Testis (tissue), 3 donors: ENCODE results near the gene CLEC2B. TPM values are rescaled to one million over a fixed set of nuclear protein-coding genes. Genes with fewer than 3 reads are reported as not detected.

ENCODE experiments used
- DNase-seq: peaks from one replicate; pipeline ENCODE4 v3.0.0-alpha.2; 2019
- H3K27ac ChIP-seq, 2 donors: fragments of 200-600 bp; sonication (generic); one replicate each; pipeline ENCODE4 v1.5.1; 2019
- H3K27me3 ChIP-seq: fragments of 200-600 bp; sonication (generic); one replicate; pipeline ENCODE4 v1.5.1; 2019
- H3K36me3 ChIP-seq: fragments of 200-600 bp; sonication (generic); one replicate; pipeline ENCODE4 v1.5.1; 2017; ENCODE audit warnings: low read depth; ENCODE audit errors: missing control alignments
- H3K4me1 ChIP-seq: fragments of 200-600 bp; sonication (generic); one replicate; pipeline ENCODE4 v1.5.1; 2019
- H3K4me3 ChIP-seq, 2 donors: fragments of 200-600 bp; sonication (generic); one replicate each; pipeline ENCODE4 v1.5.1; 2017 to 2019
- H3K9me3 ChIP-seq: fragments of 200-600 bp; sonication (generic); one replicate; pipeline ENCODE4 v1.5.1; 2017
- CTCF ChIP-seq, 3 experiments: fragments of 450-650 bp in 2 of 3; fragments of 200-600 bp in 1 of 3; sonication (generic) in 1 of 3; IDR thresholded peaks; one replicate each; pipeline ENCODE4 v1.5.1; 2016 to 2019; ENCODE audit warnings: antibody characterized with exemption in 3 of 3, mild to moderate bottlenecking in 2 of 3, moderate library complexity in 1 of 3
- POLR2A ChIP-seq: fragments of 450-650 bp; IDR thresholded peaks from one replicate; pipeline ENCODE4 v1.6.1; 2017; ENCODE audit warnings: antibody characterized with exemption, mild to moderate bottlenecking, moderate library complexity
- WGBS, 2 donors: methylation state at CpG; one replicate each; pipeline ENCODE4 v1.1.5; 2018; 5-methylcytosine and 5-hydroxymethylcytosine counted together
- intact Hi-C: fragments of 100-400 bp; cut with DNase I; formaldehyde crosslinking; loops from one replicate; pipeline ENCODE4 v1.15.1; 2023; ENCODE audit warnings: low total_unique reads
- polyA plus RNA-seq: library from polyadenylated mRNA; stranded (reverse); fragments of 350-450 nt; fragmentation: Illumina TruSeq; extraction: RNeasy Lipid Tissue Mini Kit (QIAGEN cat#74804); gene quantifications from one replicate; pipeline ENCODE4 v1.2.3, GENCODE V29; 2014; ENCODE audit warnings: low read depth, low replicate concordance; ENCODE audit not compliant: insufficient read depth
- total RNA-seq, 2 donors: library from RNA; depleted of rRNA; stranded (reverse); fragments of >200 nt; gene quantifications; one replicate each; pipeline ENCODE4 v1.2.3, GENCODE V29; 2016

The CLEC2B gene
- total and polyA plus RNA-seq, 3 donors from 2014 or later = 1.2 to 5.1 (median 3.3) TPM

DNA sequence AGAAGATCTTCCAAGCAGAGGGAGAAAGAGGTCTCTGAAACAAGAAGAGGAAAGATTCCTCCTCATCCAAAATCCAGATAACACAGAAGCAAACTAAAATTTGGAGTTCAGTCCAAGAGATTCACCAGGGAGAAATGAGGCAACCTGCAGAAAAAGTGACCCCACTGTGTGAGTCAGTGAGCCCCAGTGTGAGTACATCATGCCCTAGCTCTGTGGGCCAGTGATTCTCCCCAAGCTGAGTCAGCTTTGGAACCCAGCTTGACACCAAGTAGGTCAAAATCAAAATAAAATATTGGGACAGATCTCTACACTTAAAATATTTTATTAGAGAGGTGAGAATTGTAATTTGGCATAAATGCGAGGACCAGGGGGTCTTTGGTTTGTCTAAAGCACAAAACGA, 17.2 kb downstream of the CLEC2B start:
- Histone ChIP-seq H3K27ac (no peak overlapping the region), H3K9me3 (no peaks in the 10 kb centered on the region), H3K27me3 (no peaks in the 10 kb centered on the region), H3K4me1 (no peaks in the 10 kb centered on the region), H3K36me3 (no peaks in the 10 kb centered on the region), H3K4me3 (no peak overlapping the region)
- no peak for TF ChIP-seq POLR2A
- no peak for TF ChIP-seq CTCF (IDR thresholded peaks at IDR 0.05)
- DNase-seq = no peak
- intact Hi-C loops = no loop called here
- 93% methylated on average over 2 of the region's 2 CpGs for WGBS, 2 donors

GRCh38 chr12:9851050-9851449, 18.1 kb downstream of the CLEC2B start:
- no peaks in the 10 kb centered on the region for H3K27me3 ChIP-seq
- DNase-seq = no peak
- no peak for TF ChIP-seq CTCF (IDR thresholded peaks at IDR 0.05)
- WGBS, 2 donors = 85 to 98% methylated on average over 5 of the region's 5 CpGs
- H3K27ac ChIP-seq = no peak overlapping the region
- intact Hi-C loops = no loop called here
- no peaks in the 10 kb centered on the region for H3K9me3 ChIP-seq
- no peaks in the 10 kb centered on the region for H3K36me3 ChIP-seq
- no peak overlapping the region for H3K4me3 ChIP-seq
- H3K4me1 ChIP-seq = no peaks in the 10 kb centered on the region

DNA sequence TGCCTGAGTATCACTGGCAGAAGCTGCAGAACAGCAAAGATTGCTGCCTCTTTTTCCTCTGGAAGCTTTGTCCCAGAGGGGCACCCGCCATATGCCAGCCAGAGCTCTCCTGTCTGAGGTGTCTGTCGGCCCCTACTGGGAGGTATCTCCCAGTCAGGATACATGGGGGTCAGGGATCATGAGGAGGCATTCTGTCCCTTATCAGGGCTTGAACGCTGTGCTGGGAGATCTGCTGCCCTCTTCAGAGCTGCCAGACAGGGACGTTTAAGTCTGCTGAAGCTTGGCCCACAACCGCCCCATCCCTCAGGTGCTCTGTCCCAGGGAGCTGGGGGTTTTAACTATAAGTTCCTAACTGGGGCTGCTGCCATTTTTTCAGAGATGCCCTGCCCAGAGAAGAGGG, 20.3 kb downstream of the CLEC2B start:
- intact Hi-C loops = no loop called here
- DNase-seq = no peak
- H3K27ac ChIP-seq = no peak overlapping the region
- no peaks in the 10 kb centered on the region for H3K9me3 ChIP-seq
- H3K27me3 ChIP-seq = no peaks in the 10 kb centered on the region
- WGBS, 2 donors = 72 to 88% methylated on average over 3 to 5 of the region's 5 CpGs
- H3K4me3 ChIP-seq = no peak overlapping the region
- H3K36me3 ChIP-seq = no peaks in the 10 kb centered on the region
- H3K4me1 ChIP-seq = no peaks in the 10 kb centered on the region
- no peak for TF ChIP-seq POLR2A

DNA sequence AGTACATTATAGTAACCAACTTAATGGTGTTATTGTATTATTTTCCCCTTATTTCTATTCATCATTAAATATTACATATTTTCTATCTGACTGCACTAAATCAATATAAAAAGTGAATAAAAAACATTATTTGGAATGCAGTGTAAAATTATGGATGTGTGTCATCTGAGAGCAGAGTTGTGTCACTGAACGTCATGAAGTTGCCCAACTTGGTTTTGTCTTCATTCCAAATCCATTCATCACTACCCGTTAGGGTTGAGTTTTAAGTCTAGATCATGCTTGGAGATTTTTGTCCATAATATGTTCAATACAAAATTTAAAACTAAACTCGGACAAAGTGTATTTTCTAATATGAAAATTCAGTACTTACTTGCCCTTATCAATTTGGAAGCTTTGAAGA, 25.7 kb downstream of the CLEC2B start:
- TF ChIP-seq POLR2A (no peak), CTCF (IDR thresholded peaks at IDR 0.05) (no peak)
- WGBS, 2 donors = 80 to 86% methylated on average over 3 of the region's 3 CpGs
- H3K4me3 ChIP-seq = no peak overlapping the region

GRCh38 chr12:9831720-9832119, 37.4 kb downstream of the CLEC2B start:
- H3K27me3 ChIP-seq = no peaks in the 10 kb centered on the region
- H3K36me3 ChIP-seq = no peaks in the 10 kb centered on the region
- no peaks in the 10 kb centered on the region for H3K4me1 ChIP-seq
- intact Hi-C loops = no loop called here
- 61 to 63% methylated on average over 3 of the region's 3 CpGs for WGBS, 2 donors
- no peak overlapping the region for H3K27ac ChIP-seq
- TF ChIP-seq POLR2A (no peak), CTCF (IDR thresholded peaks at IDR 0.05) (no peak)
- H3K9me3 ChIP-seq = no peaks in the 10 kb centered on the region
- H3K4me3 ChIP-seq = no peak overlapping the region
- no peak for DNase-seq

More for the DNA sequence above, 25.7 kb downstream of the CLEC2B start:
- DNase-seq = no peak
- Histone ChIP-seq H3K27ac (no peak overlapping the region), H3K36me3 (no peaks in the 10 kb centered on the region), H3K9me3 (no peaks in the 10 kb centered on the region), H3K27me3 (no peaks in the 10 kb centered on the region), H3K4me1 (no peaks in the 10 kb centered on the region)
- intact Hi-C loops = no loop called here
